H1 (cell line): ENCODE measurements around the gene EEF1AKMT3. TPM values are rescaled to one million over a fixed set of nuclear protein-coding genes. Genes with fewer than 3 reads are reported as not detected.

Experiments
- CTCF ChIA-PET: fragments of 300-600 bp; sonication (Branson Sonifier 250); formaldehyde crosslinking; loops from one replicate; lab custom pipeline; 2021; ENCODE audit not compliant: partially characterized antibody; lab: Charles Lee
- POLR2A ChIA-PET: fragments of 300-600 bp; sonication (Branson Sonifier 250); formaldehyde crosslinking; loops from one replicate; lab custom pipeline; 2021; ENCODE audit warnings: inconsistent platforms; ENCODE audit not compliant: partially characterized antibody; lab: Charles Lee
- DNase-seq, 2 experiments: peaks; one replicate each; pipeline versions ENCODE4 v3.0.0 to v3.0.0-alpha.2; 2010 to 2022; ENCODE audit warnings: low spot score in 2 of 2, low read depth in 1 of 2, mixed read lengths in 1 of 2
- FAIRE-seq: peaks from 2 replicates; lab custom pipeline; 2011; peaks lifted over from hg19 to GRCh38; lab: Jason Lieb, UNC
- H2AFZ ChIP-seq: 2 replicates; pipeline ENCODE4 v1.8.1; 2012; ENCODE audit warnings: low read length, inconsistent platforms
- H2AK5ac ChIP-seq: 2 replicates; pipeline ENCODE4 v1.6.1; 2013; ENCODE audit warnings: low read depth, low read length
- H2BK120ac ChIP-seq: replicated peaks from 2 replicates; pipeline ENCODE3; 2013; ENCODE audit warnings: low read depth, low read length, inconsistent platforms
- H2BK12ac ChIP-seq: 2 replicates; pipeline ENCODE4 v1.6.1; 2013; ENCODE audit warnings: low read depth, low read length
- H2BK15ac ChIP-seq: 2 replicates; pipeline ENCODE4 v1.6.1; 2013; ENCODE audit warnings: low read length
- H2BK20ac ChIP-seq: 2 replicates; pipeline ENCODE4 v1.6.1; 2013; ENCODE audit warnings: low read length
- H2BK5ac ChIP-seq: 2 replicates; pipeline ENCODE4 v1.6.1; 2013; ENCODE audit warnings: low read depth, low read length
- H3K14ac ChIP-seq: 2 replicates; pipeline ENCODE4 v1.6.1; 2013; ENCODE audit warnings: inconsistent platforms; ENCODE audit not compliant: insufficient read length
- H3K18ac ChIP-seq: 2 replicates; pipeline ENCODE4 v1.6.1; 2013; ENCODE audit warnings: low read length; ENCODE audit errors: extremely low read depth
- H3K23ac ChIP-seq: 2 replicates; pipeline ENCODE4 v1.6.1; 2013; ENCODE audit warnings: inconsistent platforms; ENCODE audit not compliant: insufficient read length
- H3K23me2 ChIP-seq: 2 replicates; pipeline ENCODE4 v1.6.1; 2013; ENCODE audit warnings: low read depth, low read length
- H3K27ac ChIP-seq: 2 replicates; pipeline ENCODE4 v1.6.1; 2011; ENCODE audit warnings: low read depth, low read length, inconsistent platforms
- H3K27me3 ChIP-seq, 4 experiments: replicated peaks in 1 of 4; 1 replicate in 1 of 4; 2 replicates in 3 of 4; pipeline versions ENCODE4 v1.6.1 to v1.8.1; 2011 to 2013; ENCODE audit warnings: low read length in 3 of 4, mild to moderate bottlenecking in 3 of 4, inconsistent platforms in 2 of 4, mixed read lengths in 2 of 4, moderate library complexity in 1 of 4; ENCODE audit not compliant: control insufficient read depth in 3 of 4, insufficient read depth in 3 of 4; ENCODE audit errors: extremely low read depth in 1 of 4
- H3K36me3 ChIP-seq, 4 experiments: 2 replicates each; pipeline versions ENCODE4 v1.6.1 to v1.8.1; 2011 to 2013; ENCODE audit warnings: mild to moderate bottlenecking in 4 of 4, low read length in 3 of 4, moderate library complexity in 2 of 4, control low read depth in 1 of 4, inconsistent platforms in 1 of 4; ENCODE audit not compliant: insufficient read depth in 4 of 4, control insufficient read depth in 2 of 4
- H3K4ac ChIP-seq: replicated peaks from 2 replicates; pipeline ENCODE3; 2013; ENCODE audit warnings: low read length, low read depth, mixed read lengths, inconsistent platforms; ENCODE audit not compliant: insufficient read length
- H3K4me1 ChIP-seq, 4 experiments: replicated peaks in 1 of 4; 1 replicate in 1 of 4; 2 replicates in 3 of 4; pipeline versions ENCODE4 v1.6.1 to v1.8.1; 2011 to 2013; ENCODE audit warnings: low read length in 3 of 4, inconsistent platforms in 2 of 4, mixed read lengths in 1 of 4; ENCODE audit not compliant: insufficient read depth in 4 of 4, control insufficient read depth in 3 of 4
- H3K4me2 ChIP-seq, 2 experiments: 2 replicates each; pipeline versions ENCODE4 v1.6.1 to v1.8.1; 2011 to 2013; ENCODE audit warnings: low read depth in 2 of 2, low read length in 2 of 2, control low read depth in 1 of 2, inconsistent platforms in 1 of 2, mild to moderate bottlenecking in 1 of 2; ENCODE audit not compliant: insufficient read depth in 1 of 2
- H3K4me3 ChIP-seq, 4 experiments: fragments of 200-600, 300-600 bp in 1 of 4; sonication (generic), shearing (Covaris generic), sonication (Bioruptor Twin) in 1 of 4; 2 replicates each; pipeline versions ENCODE4 v1.5.1 to v1.8.1; 2011 to 2016; ENCODE audit warnings: low read length in 4 of 4, low read depth in 3 of 4, control low read depth in 2 of 4, inconsistent platforms in 2 of 4, mild to moderate bottlenecking in 2 of 4, mixed read lengths in 1 of 4, moderate library complexity in 1 of 4; ENCODE audit not compliant: insufficient read depth in 2 of 4; ENCODE audit errors: extremely low read depth in 1 of 4
- H3K56ac ChIP-seq: replicated peaks from 2 replicates; pipeline ENCODE3; 2013; ENCODE audit warnings: low read depth, mild to moderate bottlenecking, mixed read lengths, low read length, inconsistent platforms; ENCODE audit not compliant: insufficient read length
- H3K79me1 ChIP-seq: 2 replicates; pipeline ENCODE4 v1.6.1; 2013; ENCODE audit warnings: low read depth, low read length, control low read depth
- H3K79me2 ChIP-seq, 2 experiments: 2 replicates each; pipeline versions ENCODE4 v1.6.1 to v1.8.1; 2012 to 2013; ENCODE audit warnings: low read length in 2 of 2, mild to moderate bottlenecking in 2 of 2, inconsistent platforms in 1 of 2; ENCODE audit not compliant: insufficient read depth in 2 of 2, control insufficient read depth in 1 of 2
- H3K9ac ChIP-seq, 4 experiments: replicated peaks in 1 of 4; 1 replicate in 1 of 4; 2 replicates in 3 of 4; pipeline versions ENCODE4 v1.6.1 to v1.8.1; 2011 to 2013; ENCODE audit warnings: low read depth in 3 of 4, low read length in 3 of 4, control low read depth in 2 of 4, mild to moderate bottlenecking in 2 of 4, moderate library complexity in 2 of 4, inconsistent platforms in 1 of 4; ENCODE audit errors: extremely low read depth in 1 of 4
- H3K9me3 ChIP-seq, 2 experiments: 2 replicates each; pipeline versions ENCODE4 v1.6.1 to v1.8.1; 2012 to 2013; ENCODE audit warnings: mild to moderate bottlenecking in 2 of 2, moderate library complexity in 2 of 2, control low read depth in 1 of 2, inconsistent platforms in 1 of 2, low read depth in 1 of 2, low read length in 1 of 2, mixed read lengths in 1 of 2; ENCODE audit not compliant: insufficient read depth in 2 of 2
- H4K20me1 ChIP-seq, 2 experiments: replicated peaks in 1 of 2; 2 replicates each; pipeline versions ENCODE3 to v1.8.1; 2011 to 2013; ENCODE audit warnings: inconsistent platforms in 2 of 2, low read length in 2 of 2, mild to moderate bottlenecking in 1 of 2; ENCODE audit not compliant: insufficient read depth in 2 of 2, control insufficient read depth in 1 of 2
- H4K5ac ChIP-seq: 2 replicates; pipeline ENCODE4 v1.6.1; 2013; ENCODE audit warnings: low read length, low read depth, mixed read lengths, inconsistent platforms; ENCODE audit not compliant: insufficient read length
- H4K8ac ChIP-seq: 2 replicates; pipeline ENCODE4 v1.8.0; 2013; ENCODE audit warnings: mild to moderate bottlenecking, moderate library complexity, low read length, inconsistent platforms; ENCODE audit not compliant: insufficient read depth; ENCODE audit errors: extremely low read depth
- H4K91ac ChIP-seq: replicated peaks from 2 replicates; pipeline ENCODE3; 2013; ENCODE audit warnings: low read length, mixed read lengths, inconsistent platforms; ENCODE audit not compliant: insufficient read length
- CHD1 ChIP-seq: IDR thresholded peaks from 2 replicates; pipeline ENCODE4 v1.6.1; 2012; ENCODE audit warnings: low read depth, low read length, improper control_type of control experiment
- CHD2 ChIP-seq: IDR thresholded peaks from 2 replicates; pipeline ENCODE4 v1.6.1; 2012; ENCODE audit warnings: low read length, improper control_type of control experiment
- FOSL1 ChIP-seq: IDR thresholded peaks from 2 replicates; pipeline ENCODE4 v1.6.1; 2011; ENCODE audit warnings: mild to moderate bottlenecking, low read depth, low read length, moderate library complexity; ENCODE audit not compliant: insufficient read depth
- HDAC2 ChIP-seq, 2 experiments: fragments of 300-600 bp in 1 of 2; sonication (generic) in 1 of 2; IDR thresholded peaks; 2 replicates each; pipeline ENCODE4 v1.6.1; 2011 to 2012; ENCODE audit warnings: low read depth in 2 of 2, low read length in 2 of 2, mild to moderate bottlenecking in 2 of 2, moderate library complexity in 2 of 2, borderline replicate concordance in 1 of 2, inconsistent platforms in 1 of 2
- KDM4A ChIP-seq: IDR thresholded peaks from one replicate; pipeline ENCODE4 v1.7.1; 2012; ENCODE audit warnings: low read depth, mild to moderate bottlenecking, moderate library complexity, low read length, inconsistent platforms; ENCODE audit not compliant: severe bottlenecking
- KDM5A ChIP-seq: fragments of 200-600 bp; IDR thresholded peaks from 2 replicates; pipeline ENCODE4 v1.7.1; 2012; ENCODE audit warnings: mild to moderate bottlenecking, low read length, inconsistent platforms, mixed read lengths
- MAFK ChIP-seq: IDR thresholded peaks from 2 replicates; pipeline ENCODE4 v1.6.1; 2012; ENCODE audit warnings: low read depth, mild to moderate bottlenecking, improper control_type of control experiment, low read length
- POU5F1 ChIP-seq: IDR thresholded peaks from 2 replicates; pipeline ENCODE4 v1.6.1; 2011; ENCODE audit warnings: low read depth, mild to moderate bottlenecking, low read length, moderate library complexity
- SP2 ChIP-seq: IDR thresholded peaks from 2 replicates; pipeline ENCODE4 v1.6.1; 2012; ENCODE audit warnings: mild to moderate bottlenecking, low read length, inconsistent platforms
- TAF1 ChIP-seq: IDR thresholded peaks from 2 replicates; pipeline ENCODE4 v1.6.1; 2011; ENCODE audit warnings: mild to moderate bottlenecking, low read depth, low read length
- TCF12 ChIP-seq: IDR thresholded peaks from 2 replicates; pipeline ENCODE4 v1.6.1; 2011; ENCODE audit warnings: low read depth, mild to moderate bottlenecking, low read length
- WGBS, 2 experiments: shearing (Covaris generic) in 1 of 2; methylation state at CpG; one replicate each; pipeline versions ENCODE4 v1.1.6 to v1.1.7; 2013 to 2015; ENCODE audit warnings: low lambda C conversion rate in 2 of 2, mixed read lengths in 2 of 2, inconsistent platforms in 1 of 2, low coverage in 1 of 2, missing lambda C conversion rate in 1 of 2; ENCODE audit not compliant: insufficient replicate concordance in 2 of 2, insufficient coverage in 1 of 2, insufficient read length in 1 of 2; ENCODE audit errors: extremely low coverage in 1 of 2, missing lambda C conversion rate in 1 of 2; 5-methylcytosine and 5-hydroxymethylcytosine counted together
- polyA plus RNA-seq, 7 experiments: library from polyadenylated mRNA; depleted of rRNA in 3 of 7; stranded (reverse) in 5 of 7; unstranded in 2 of 7; fragments of >200 nt in 5 of 7; fragments of 200-250 nt in 2 of 7; gene quantifications; 1 replicate in 5 of 7; 2 replicates in 1 of 7; 4 replicates in 1 of 7; pipeline versions ENCODE4 v1.2.1 to v1.2.3, GENCODE V29; 2011 to 2013; ENCODE audit warnings: missing spikeins in 2 of 7, mixed read lengths in 2 of 7
- total RNA-seq: library from RNA; stranded (reverse); fragmentation: NEBNext Ultra II Directional; extraction: Animal tissue kit (Norgen Biotek cat#: 25700); gene quantifications from 2 replicates; pipeline ENCODE4 v1.2.1, GENCODE V29; 2021
- TF ChIP-seq, protein P1 (sequence below): IDR thresholded peaks from 2 replicates; pipeline ENCODE4 v1.6.1; 2012; ENCODE audit warnings: inconsistent platforms

The EEF1AKMT3 gene
- total and polyA plus RNA-seq, 2 of the 8 experiments (the other 6 are each of a cell fraction or from before 2014, with no cell fraction given): 3.1 to 4.4 TPM

DNA sequence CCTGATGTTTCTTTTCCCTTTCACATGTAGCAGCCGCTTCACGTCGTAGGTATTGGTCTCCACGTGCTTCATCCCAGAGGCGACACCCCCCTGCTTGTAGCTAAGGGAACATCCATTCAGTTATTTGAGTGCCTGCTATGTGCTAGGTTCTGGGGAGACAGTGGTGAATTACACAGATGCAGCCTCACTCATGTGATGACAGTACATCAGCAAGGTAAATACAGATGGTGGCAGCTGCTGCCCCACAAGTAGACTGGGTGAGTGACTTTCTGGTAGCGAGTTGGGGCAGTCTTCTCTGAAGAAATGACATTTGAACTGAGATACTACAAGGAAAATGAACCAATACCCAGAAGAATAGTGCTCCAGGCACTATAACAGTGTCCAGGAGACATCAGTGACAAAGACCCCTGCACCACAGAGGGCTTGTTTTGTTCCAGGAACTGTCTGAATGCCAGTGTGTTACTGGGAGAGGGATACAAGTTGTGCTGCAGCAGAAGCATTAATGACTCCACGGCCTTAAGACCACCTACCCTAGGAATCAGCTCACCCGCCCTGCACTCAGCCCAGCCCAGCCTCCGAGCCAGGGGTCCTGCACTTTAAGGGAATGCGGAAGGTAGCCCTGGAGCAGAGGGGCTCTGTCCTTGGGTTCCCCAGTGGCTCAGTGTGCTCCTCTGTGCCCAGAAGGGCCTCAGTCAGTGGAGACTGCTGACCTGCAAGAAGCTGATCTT, 38.8 kb downstream of the EEF1AKMT3 start:
- Histone ChIP-seq H2BK20ac (no peak overlapping the region), H3K79me1 (no peaks in the 10 kb centered on the region), H3K27me3 (no peaks in the 10 kb centered on the region), H3K14ac (no peak overlapping the region), H3K4me2 (no peak overlapping the region), H3K27ac (no peak overlapping the region), H3K4ac (no peak overlapping the region), H2BK12ac (no peak overlapping the region), H3K36me3 (peaks cover 0 to 3% (median 0%) of the 10 kb centered on the region in 4 experiments; a peak in 3 of 8 replicates), H2BK5ac (no peak overlapping the region), H3K18ac (no peak overlapping the region), H2BK120ac (no peak overlapping the region), H3K23ac (no peak overlapping the region), H3K56ac (no peak overlapping the region), H3K23me2 (no peaks in the 10 kb centered on the region), H3K9ac (no peak overlapping the region), H3K4me3 (no peak overlapping the region), H2AK5ac (no peak overlapping the region), H3K4me1 (no peaks in the 10 kb centered on the region), H2AFZ (no peak overlapping the region), H2BK15ac (no peak overlapping the region), H4K20me1 (no peaks in the 10 kb centered on the region), H4K91ac (no peak overlapping the region), H3K9me3 (no peaks in the 10 kb centered on the region), H3K79me2 (no peaks in the 10 kb centered on the region), H4K8ac (no peak overlapping the region), H4K5ac (no peak overlapping the region)
- FAIRE-seq: no peak
- DNase-seq: no peak
- 85% methylated on average over 10 of the region's 10 CpGs; no CpG with 5 or more reads in 1 of the 2 experiments for WGBS, 2 experiments
- POLR2A ChIA-PET: interaction anchor here (0.8 to 1.7 kb wide), 4 partner anchors 15 to 39 kb away, joined by 3 to 4 read pairs (median 4); partner anchors contain the start of genes EEF1AKMT3 and METTL1
- CTCF ChIA-PET: interaction anchor here (1.4 to 10.4 kb wide), 6 partner anchors 10 to 94 kb away, joined by 3 to 146 read pairs (median 6); partner anchors contain the start of gene TSFM
- TF ChIP-seq SP2: no peak
- no peak for TF ChIP-seq FOSL1
- TF ChIP-seq CHD2: no peak
- TF ChIP-seq TCF12: no peak
- TF ChIP-seq KDM5A: no peak
- TF ChIP-seq HDAC2 (IDR thresholded peaks at IDR 0.05; ENCODE audit: borderline replicate concordance in 1 of 2, low read depth in 2 of 2, low read length in 2 of 2): no peak
- TF ChIP-seq KDM4A: no peak
- TF ChIP-seq, protein P1, sequence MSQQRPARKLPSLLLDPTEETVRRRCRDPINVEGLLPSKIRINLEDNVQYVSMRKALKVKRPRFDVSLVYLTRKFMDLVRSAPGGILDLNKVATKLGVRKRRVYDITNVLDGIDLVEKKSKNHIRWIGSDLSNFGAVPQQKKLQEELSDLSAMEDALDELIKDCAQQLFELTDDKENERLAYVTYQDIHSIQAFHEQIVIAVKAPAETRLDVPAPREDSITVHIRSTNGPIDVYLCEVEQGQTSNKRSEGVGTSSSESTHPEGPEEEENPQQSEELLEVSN: no peak
- no peak for TF ChIP-seq POU5F1
- TF ChIP-seq MAFK: no peak
- no peak for TF ChIP-seq CHD1
- TF ChIP-seq TAF1: no peak
